Measurements from ENCODE around the gene OR2L2. TPM values are rescaled to one million over a fixed set of nuclear protein-coding genes. Genes with fewer than 3 reads are reported as not detected.

OR2L2 gene
- total and polyA plus RNA-seq, 10 of the 15 experiments (the other 5 are each of a cell fraction or from before 2014, with no cell fraction given) = 0.01 to 0.04 (median 0.03) TPM; not detected in 6

DNA sequence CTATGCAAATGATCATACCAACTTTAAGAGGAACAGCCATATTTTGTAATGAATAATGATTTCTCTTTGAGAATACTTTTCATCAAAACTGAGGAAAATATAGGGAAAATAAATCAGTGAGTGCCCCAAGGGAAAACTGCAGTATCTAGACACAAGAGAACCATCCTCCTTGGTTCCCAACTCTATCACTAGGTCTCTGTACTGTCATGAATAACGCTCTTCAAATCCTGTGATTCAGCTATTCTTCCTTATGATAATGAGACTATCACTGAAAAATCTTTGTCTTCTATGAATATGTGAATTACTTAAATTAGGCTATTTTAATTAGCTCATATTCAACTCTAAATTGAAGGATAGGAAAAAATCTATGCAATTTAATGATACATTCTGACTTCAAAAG is 14.1 kb upstream of the OR2L2 start:
- Histone ChIP-seq H3K27me3 (replicated peaks in 1 of 2; ENCODE audit: control insufficient read depth in 2 of 2, insufficient read depth in 2 of 2, low read length in 1 of 2) (no peaks in the 10 kb centered on the region), H3K9me3 (replicated peaks; ENCODE audit: control insufficient read depth, insufficient read depth, low read length) (no peaks in the 10 kb centered on the region), H3K4me1 (ENCODE audit: control insufficient read depth, insufficient read depth, low read length) (no peaks in the 10 kb centered on the region), H3K79me2 (ENCODE audit: control insufficient read depth, insufficient read depth, low read length) (no peaks in the 10 kb centered on the region), H3K4me2 (ENCODE audit: control insufficient read depth, insufficient read depth) (no peak overlapping the region), H3K27ac (ENCODE audit: control insufficient read depth, insufficient read depth) (no peak overlapping the region), H3K9ac (ENCODE audit: control insufficient read depth, insufficient read depth, low read length) (no peak overlapping the region), H3K4me3 (no peak overlapping the region), H4K20me1 (ENCODE audit: control insufficient read depth, insufficient read depth) (no peaks in the 10 kb centered on the region), H3K36me3 (ENCODE audit: control insufficient read depth in 2 of 2, insufficient read depth in 2 of 2, low read length in 1 of 2) (no peaks in the 10 kb centered on the region), H2AFZ (ENCODE audit: control insufficient read depth, low read depth, low read length) (no peak overlapping the region)
- ChIA-PET SMC1A (ENCODE audit: uncharacterized antibody, unreplicated experiment) (no interaction called here), POLR2A (no interaction called here), CTCF (no interaction called here), RAD21 (ENCODE audit: unreplicated experiment) (no interaction called here)
- intact Hi-C loops (cut with micrococcal nuclease; ENCODE audit: unreplicated experiment) (no loop called here), in situ Hi-C loops (cut with MboI) (no loop called here)
- ATAC-seq = no peak
- WGBS (ENCODE audit: insufficient coverage, insufficient replicate concordance, low lambda C conversion rate, missing lambda C conversion rate) = 0% methylated on average over 1 of the region's 1 CpG
- DNase-seq (ENCODE audit: low read depth, low spot score) = no peak
- no peak for FAIRE-seq
- no TSS peak for BruUV-seq (replicated peaks)
- TF ChIP-seq EED (IDR thresholded peaks at IDR 0.05; ENCODE audit: low read depth) (no peak), IRF4 (IDR thresholded peaks at IDR 0.05; ENCODE audit: low read depth, low read length) (no peak), SMAD5 (IDR thresholded peaks at IDR 0.05; ENCODE audit: low read depth) (no peak), MTA3 (IDR thresholded peaks at IDR 0.05; ENCODE audit: borderline replicate concordance, low read length) (no peak), EP300 (IDR thresholded peaks at IDR 0.05; ENCODE audit: borderline replicate concordance in 1 of 2, control insufficient read depth in 1 of 2, low read depth in 2 of 2, low read length in 2 of 2) (no peak), ATF7 (IDR thresholded peaks at IDR 0.05; ENCODE audit: low read depth) (no peak), ZSCAN29 (IDR thresholded peaks at IDR 0.05) (no peak)
- TF ChIP-seq, protein P1, sequence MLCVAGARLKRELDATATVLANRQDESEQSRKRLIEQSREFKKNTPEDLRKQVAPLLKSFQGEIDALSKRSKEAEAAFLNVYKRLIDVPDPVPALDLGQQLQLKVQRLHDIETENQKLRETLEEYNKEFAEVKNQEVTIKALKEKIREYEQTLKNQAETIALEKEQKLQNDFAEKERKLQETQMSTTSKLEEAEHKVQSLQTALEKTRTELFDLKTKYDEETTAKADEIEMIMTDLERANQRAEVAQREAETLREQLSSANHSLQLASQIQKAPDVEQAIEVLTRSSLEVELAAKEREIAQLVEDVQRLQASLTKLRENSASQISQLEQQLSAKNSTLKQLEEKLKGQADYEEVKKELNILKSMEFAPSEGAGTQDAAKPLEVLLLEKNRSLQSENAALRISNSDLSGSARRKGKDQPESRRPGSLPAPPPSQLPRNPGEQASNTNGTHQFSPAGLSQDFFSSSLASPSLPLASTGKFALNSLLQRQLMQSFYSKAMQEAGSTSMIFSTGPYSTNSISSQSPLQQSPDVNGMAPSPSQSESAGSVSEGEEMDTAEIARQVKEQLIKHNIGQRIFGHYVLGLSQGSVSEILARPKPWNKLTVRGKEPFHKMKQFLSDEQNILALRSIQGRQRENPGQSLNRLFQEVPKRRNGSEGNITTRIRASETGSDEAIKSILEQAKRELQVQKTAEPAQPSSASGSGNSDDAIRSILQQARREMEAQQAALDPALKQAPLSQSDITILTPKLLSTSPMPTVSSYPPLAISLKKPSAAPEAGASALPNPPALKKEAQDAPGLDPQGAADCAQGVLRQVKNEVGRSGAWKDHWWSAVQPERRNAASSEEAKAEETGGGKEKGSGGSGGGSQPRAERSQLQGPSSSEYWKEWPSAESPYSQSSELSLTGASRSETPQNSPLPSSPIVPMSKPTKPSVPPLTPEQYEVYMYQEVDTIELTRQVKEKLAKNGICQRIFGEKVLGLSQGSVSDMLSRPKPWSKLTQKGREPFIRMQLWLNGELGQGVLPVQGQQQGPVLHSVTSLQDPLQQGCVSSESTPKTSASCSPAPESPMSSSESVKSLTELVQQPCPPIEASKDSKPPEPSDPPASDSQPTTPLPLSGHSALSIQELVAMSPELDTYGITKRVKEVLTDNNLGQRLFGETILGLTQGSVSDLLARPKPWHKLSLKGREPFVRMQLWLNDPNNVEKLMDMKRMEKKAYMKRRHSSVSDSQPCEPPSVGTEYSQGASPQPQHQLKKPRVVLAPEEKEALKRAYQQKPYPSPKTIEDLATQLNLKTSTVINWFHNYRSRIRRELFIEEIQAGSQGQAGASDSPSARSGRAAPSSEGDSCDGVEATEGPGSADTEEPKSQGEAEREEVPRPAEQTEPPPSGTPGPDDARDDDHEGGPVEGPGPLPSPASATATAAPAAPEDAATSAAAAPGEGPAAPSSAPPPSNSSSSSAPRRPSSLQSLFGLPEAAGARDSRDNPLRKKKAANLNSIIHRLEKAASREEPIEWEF (IDR thresholded peaks at IDR 0.05; ENCODE audit: insufficient replicate concordance, low read depth, low read length) = no peak
- TF ChIP-seq, protein P2, sequence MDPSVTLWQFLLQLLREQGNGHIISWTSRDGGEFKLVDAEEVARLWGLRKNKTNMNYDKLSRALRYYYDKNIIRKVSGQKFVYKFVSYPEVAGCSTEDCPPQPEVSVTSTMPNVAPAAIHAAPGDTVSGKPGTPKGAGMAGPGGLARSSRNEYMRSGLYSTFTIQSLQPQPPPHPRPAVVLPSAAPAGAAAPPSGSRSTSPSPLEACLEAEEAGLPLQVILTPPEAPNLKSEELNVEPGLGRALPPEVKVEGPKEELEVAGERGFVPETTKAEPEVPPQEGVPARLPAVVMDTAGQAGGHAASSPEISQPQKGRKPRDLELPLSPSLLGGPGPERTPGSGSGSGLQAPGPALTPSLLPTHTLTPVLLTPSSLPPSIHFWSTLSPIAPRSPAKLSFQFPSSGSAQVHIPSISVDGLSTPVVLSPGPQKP (IDR thresholded peaks at IDR 0.05; ENCODE audit: low read depth, low read length) = no peak
- TF ChIP-seq, protein P3, sequence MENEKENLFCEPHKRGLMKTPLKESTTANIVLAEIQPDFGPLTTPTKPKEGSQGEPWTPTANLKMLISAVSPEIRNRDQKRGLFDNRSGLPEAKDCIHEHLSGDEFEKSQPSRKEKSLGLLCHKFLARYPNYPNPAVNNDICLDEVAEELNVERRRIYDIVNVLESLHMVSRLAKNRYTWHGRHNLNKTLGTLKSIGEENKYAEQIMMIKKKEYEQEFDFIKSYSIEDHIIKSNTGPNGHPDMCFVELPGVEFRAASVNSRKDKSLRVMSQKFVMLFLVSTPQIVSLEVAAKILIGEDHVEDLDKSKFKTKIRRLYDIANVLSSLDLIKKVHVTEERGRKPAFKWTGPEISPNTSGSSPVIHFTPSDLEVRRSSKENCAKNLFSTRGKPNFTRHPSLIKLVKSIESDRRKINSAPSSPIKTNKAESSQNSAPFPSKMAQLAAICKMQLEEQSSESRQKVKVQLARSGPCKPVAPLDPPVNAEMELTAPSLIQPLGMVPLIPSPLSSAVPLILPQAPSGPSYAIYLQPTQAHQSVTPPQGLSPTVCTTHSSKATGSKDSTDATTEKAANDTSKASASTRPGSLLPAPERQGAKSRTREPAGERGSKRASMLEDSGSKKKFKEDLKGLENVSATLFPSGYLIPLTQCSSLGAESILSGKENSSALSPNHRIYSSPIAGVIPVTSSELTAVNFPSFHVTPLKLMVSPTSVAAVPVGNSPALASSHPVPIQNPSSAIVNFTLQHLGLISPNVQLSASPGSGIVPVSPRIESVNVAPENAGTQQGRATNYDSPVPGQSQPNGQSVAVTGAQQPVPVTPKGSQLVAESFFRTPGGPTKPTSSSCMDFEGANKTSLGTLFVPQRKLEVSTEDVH (IDR thresholded peaks at IDR 0.05; ENCODE audit: low read depth, partially characterized antibody) = no peak
- TF ChIP-seq, protein P4, sequence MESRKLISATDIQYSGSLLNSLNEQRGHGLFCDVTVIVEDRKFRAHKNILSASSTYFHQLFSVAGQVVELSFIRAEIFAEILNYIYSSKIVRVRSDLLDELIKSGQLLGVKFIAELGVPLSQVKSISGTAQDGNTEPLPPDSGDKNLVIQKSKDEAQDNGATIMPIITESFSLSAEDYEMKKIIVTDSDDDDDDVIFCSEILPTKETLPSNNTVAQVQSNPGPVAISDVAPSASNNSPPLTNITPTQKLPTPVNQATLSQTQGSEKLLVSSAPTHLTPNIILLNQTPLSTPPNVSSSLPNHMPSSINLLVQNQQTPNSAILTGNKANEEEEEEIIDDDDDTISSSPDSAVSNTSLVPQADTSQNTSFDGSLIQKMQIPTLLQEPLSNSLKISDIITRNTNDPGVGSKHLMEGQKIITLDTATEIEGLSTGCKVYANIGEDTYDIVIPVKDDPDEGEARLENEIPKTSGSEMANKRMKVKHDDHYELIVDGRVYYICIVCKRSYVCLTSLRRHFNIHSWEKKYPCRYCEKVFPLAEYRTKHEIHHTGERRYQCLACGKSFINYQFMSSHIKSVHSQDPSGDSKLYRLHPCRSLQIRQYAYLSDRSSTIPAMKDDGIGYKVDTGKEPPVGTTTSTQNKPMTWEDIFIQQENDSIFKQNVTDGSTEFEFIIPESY (IDR thresholded peaks at IDR 0.05) = no peak
- TF ChIP-seq, protein P5, sequence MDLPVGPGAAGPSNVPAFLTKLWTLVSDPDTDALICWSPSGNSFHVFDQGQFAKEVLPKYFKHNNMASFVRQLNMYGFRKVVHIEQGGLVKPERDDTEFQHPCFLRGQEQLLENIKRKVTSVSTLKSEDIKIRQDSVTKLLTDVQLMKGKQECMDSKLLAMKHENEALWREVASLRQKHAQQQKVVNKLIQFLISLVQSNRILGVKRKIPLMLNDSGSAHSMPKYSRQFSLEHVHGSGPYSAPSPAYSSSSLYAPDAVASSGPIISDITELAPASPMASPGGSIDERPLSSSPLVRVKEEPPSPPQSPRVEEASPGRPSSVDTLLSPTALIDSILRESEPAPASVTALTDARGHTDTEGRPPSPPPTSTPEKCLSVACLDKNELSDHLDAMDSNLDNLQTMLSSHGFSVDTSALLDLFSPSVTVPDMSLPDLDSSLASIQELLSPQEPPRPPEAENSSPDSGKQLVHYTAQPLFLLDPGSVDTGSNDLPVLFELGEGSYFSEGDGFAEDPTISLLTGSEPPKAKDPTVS (IDR thresholded peaks at IDR 0.05; ENCODE audit: low read depth, low read length) = no peak

Data from GM12878 (cell line).